ENCODE measurements around the gene SKIC2. TPM values are rescaled to one million over a fixed set of nuclear protein-coding genes. Genes with fewer than 3 reads are reported as not detected.

The SKIC2 gene
- total and polyA plus RNA-seq, 2 donors (not counting 3 experiments of a cell fraction or from before 2014, with no cell fraction given), result 52.8 to 76.7 TPM

- no peaks in the 10 kb centered on the region for H3K9me3 ChIP-seq (replicated peaks; ENCODE audit: control insufficient read depth, insufficient read depth, low read length)
- H4K20me1 ChIP-seq (replicated peaks; ENCODE audit: control insufficient read depth, extremely low read depth, insufficient read depth, low read length), result no peaks in the 10 kb centered on the region
- no peak overlapping the region for H3K27ac ChIP-seq (ENCODE audit: insufficient read depth, low read depth, low read length)
- BruUV-seq (replicated peaks), result no TSS peak
- POLR2A ChIA-PET, result interaction anchor here (1.0 kb wide), 1 partner anchor 125 kb away, joined by 3 read pairs; the partner anchor contains the start of gene HSPA1B
- intact Hi-C loops (cut with micrococcal nuclease), result loop anchor here (1.0 to 10.0 kb wide), 4 partner anchors 49 to 405 kb away; partner anchors contain the start of genes ATP6V1G2, NFKBIL1 and ZBTB12
- CTCF ChIA-PET, result interaction anchor here (0.7 to 3.3 kb wide), 41 partner anchors 9 to 916 kb away, joined by 3 to 31 read pairs (median 4); partner anchors contain the start of genes BAG6, C2, DDAH2 and DXO
- dilution Hi-C loops (cut with MboI; ENCODE audit: extremely low pct_ligation_motif_present, low sequenced_read_pairs), result no loop called here
- DNase-seq (ENCODE audit: low read depth, low spot score) (peak; percentile 57), FAIRE-seq (peak; percentile 89)
- TF ChIP-seq CTCF (IDR thresholded peaks at IDR 0.05; ENCODE audit: extremely low read depth in 1 of 2, insufficient read depth in 1 of 2, low read depth in 1 of 2, low read length in 2 of 2), result peak; percentile 82 to 83
- no peak for TF ChIP-seq EZH2 (IDR thresholded peaks at IDR 0.05; ENCODE audit: borderline replicate concordance, low read depth, low read length, severe bottlenecking)
- no peak overlapping the region for H3K4me2 ChIP-seq (ENCODE audit: insufficient read depth, low read length)
- peaks cover 22 to 37% of the 10 kb centered on the region in 2 experiments for H3K36me3 ChIP-seq (ENCODE audit: control insufficient read depth in 2 of 2, extremely low read depth in 1 of 2, insufficient read depth in 2 of 2, low read length in 2 of 2)
- H3K9ac ChIP-seq (replicated peaks; ENCODE audit: extremely low read depth, insufficient read depth, low read length), result no peak overlapping the region
- no peak overlapping the region for H3K4me3 ChIP-seq (replicated peaks in 1 of 3; ENCODE audit: insufficient read depth in 1 of 3, low read depth in 1 of 3, low read length in 3 of 3)
- no peaks in the 10 kb centered on the region for H3K9me1 ChIP-seq (replicated peaks; ENCODE audit: control insufficient read depth, extremely low read depth, insufficient read depth, low read length)
- H3K27me3 ChIP-seq (ENCODE audit: control insufficient read depth in 2 of 2, insufficient read depth in 2 of 2, low read length in 2 of 2), result no peaks in the 10 kb centered on the region
- H3K79me2 ChIP-seq (ENCODE audit: control insufficient read depth, insufficient read depth, low read length), result peaks cover under 1% of the 10 kb centered on the region
- H3K4me1 ChIP-seq (ENCODE audit: control insufficient read depth, extremely low read depth, insufficient read depth, low read length), result no peaks in the 10 kb centered on the region
- H2AFZ ChIP-seq (ENCODE audit: low read depth, low read length), result no peak overlapping the region
Observed at GRCh38 chr6:31952140-31952805, 6.7 kb upstream of the SKIC2 start.

- CTCF ChIA-PET, result interaction anchor here (0.8 to 3.3 kb wide), 34 partner anchors 10 to 748 kb away, joined by 3 to 31 read pairs (median 5); partner anchors contain the start of genes BAG6, DXO, EHMT2 and LSM2
- intact Hi-C loops (cut with micrococcal nuclease) (loop anchor here (1.0 to 10.0 kb wide), 4 partner anchors 50 to 406 kb away; partner anchors contain the start of genes ATP6V1G2, NFKBIL1 and ZBTB12), dilution Hi-C loops (cut with MboI; ENCODE audit: extremely low pct_ligation_motif_present, low sequenced_read_pairs) (no loop called here)
- H3K79me2 ChIP-seq (ENCODE audit: control insufficient read depth, insufficient read depth, low read length), result peaks cover 7% of the 10 kb centered on the region
- TF ChIP-seq EZH2 (IDR thresholded peaks at IDR 0.05; ENCODE audit: borderline replicate concordance, low read depth, low read length, severe bottlenecking) (no peak), POLR2AphosphoS5 (IDR thresholded peaks at IDR 0.05; ENCODE audit: insufficient read depth, low read depth, low read length) (no peak), GATA2 (IDR thresholded peaks at IDR 0.05; ENCODE audit: insufficient read depth, insufficient read length, low read depth, low read length) (no peak), POLR2A (IDR thresholded peaks at IDR 0.05; ENCODE audit: low read depth, low read length) (no peak), CTCF (IDR thresholded peaks at IDR 0.05; ENCODE audit: extremely low read depth in 1 of 2, insufficient read depth in 1 of 2, low read depth in 1 of 2, low read length in 2 of 2) (no peak), MYC (IDR thresholded peaks at IDR 0.05; ENCODE audit: low read depth, low read length) (no peak), JUN (IDR thresholded peaks at IDR 0.05; ENCODE audit: borderline replicate concordance, insufficient read depth, insufficient read length, low read depth) (no peak), MAX (IDR thresholded peaks at IDR 0.05; ENCODE audit: insufficient read depth, insufficient read length) (no peak), FOS (IDR thresholded peaks at IDR 0.05; ENCODE audit: borderline replicate concordance, insufficient read depth, low read length) (no peak)
- H2AFZ ChIP-seq (ENCODE audit: low read depth, low read length), result no peak overlapping the region
- H3K4me2 ChIP-seq (ENCODE audit: insufficient read depth, low read length), result no peak overlapping the region
- H4K20me1 ChIP-seq (replicated peaks; ENCODE audit: control insufficient read depth, extremely low read depth, insufficient read depth, low read length), result no peaks in the 10 kb centered on the region
- FAIRE-seq (no peak), DNase-seq (ENCODE audit: low read depth, low spot score) (no peak)
- POLR2A ChIA-PET, result interaction anchor here (1.0 kb wide), 1 partner anchor 126 kb away, joined by 3 read pairs; the partner anchor contains the start of gene HSPA1B
- peaks cover 22 to 37% of the 10 kb centered on the region in 2 experiments for H3K36me3 ChIP-seq (ENCODE audit: control insufficient read depth in 2 of 2, extremely low read depth in 1 of 2, insufficient read depth in 2 of 2, low read length in 2 of 2)
- H3K9ac ChIP-seq (replicated peaks; ENCODE audit: extremely low read depth, insufficient read depth, low read length), result no peak overlapping the region
- no peak overlapping the region for H3K27ac ChIP-seq (ENCODE audit: insufficient read depth, low read depth, low read length)
- no TSS peak for BruUV-seq (replicated peaks)
- no peaks in the 10 kb centered on the region for H3K9me1 ChIP-seq (replicated peaks; ENCODE audit: control insufficient read depth, extremely low read depth, insufficient read depth, low read length)
- H3K9me3 ChIP-seq (replicated peaks; ENCODE audit: control insufficient read depth, insufficient read depth, low read length), result no peaks in the 10 kb centered on the region
- H3K27me3 ChIP-seq (ENCODE audit: control insufficient read depth in 2 of 2, insufficient read depth in 2 of 2, low read length in 2 of 2), result no peaks in the 10 kb centered on the region
- peaks cover 4% of the 10 kb centered on the region for H3K4me1 ChIP-seq (ENCODE audit: control insufficient read depth, extremely low read depth, insufficient read depth, low read length)
- H3K4me3 ChIP-seq (replicated peaks in 1 of 3; ENCODE audit: insufficient read depth in 1 of 3, low read depth in 1 of 3, low read length in 3 of 3), result no peak overlapping the region
Observed at GRCh38 chr6:31952890-31953289, 6.1 kb upstream of the SKIC2 start.
